Stimulated activated CD4-positive, alpha-beta T cell treated with anti-CD3 and anti-CD28 coated beads, Interleukin-4, amount 100 ng/mL, for 1 hour (primary cell): Measurements from ENCODE around the gene RALGPS2.

Source experiments
- DNase-seq: peaks from one replicate; pipeline ENCODE4 v3.0.0-alpha.2; 2020

The RALGPS2 gene

GRCh38 chr1:178928041-178928440 is 203.0 kb downstream of the RALGPS2 start:
- DNase-seq = no peak

GRCh38 chr1:178928976-178929375 is 203.9 kb downstream of the RALGPS2 start:
- no peak for DNase-seq

DNA sequence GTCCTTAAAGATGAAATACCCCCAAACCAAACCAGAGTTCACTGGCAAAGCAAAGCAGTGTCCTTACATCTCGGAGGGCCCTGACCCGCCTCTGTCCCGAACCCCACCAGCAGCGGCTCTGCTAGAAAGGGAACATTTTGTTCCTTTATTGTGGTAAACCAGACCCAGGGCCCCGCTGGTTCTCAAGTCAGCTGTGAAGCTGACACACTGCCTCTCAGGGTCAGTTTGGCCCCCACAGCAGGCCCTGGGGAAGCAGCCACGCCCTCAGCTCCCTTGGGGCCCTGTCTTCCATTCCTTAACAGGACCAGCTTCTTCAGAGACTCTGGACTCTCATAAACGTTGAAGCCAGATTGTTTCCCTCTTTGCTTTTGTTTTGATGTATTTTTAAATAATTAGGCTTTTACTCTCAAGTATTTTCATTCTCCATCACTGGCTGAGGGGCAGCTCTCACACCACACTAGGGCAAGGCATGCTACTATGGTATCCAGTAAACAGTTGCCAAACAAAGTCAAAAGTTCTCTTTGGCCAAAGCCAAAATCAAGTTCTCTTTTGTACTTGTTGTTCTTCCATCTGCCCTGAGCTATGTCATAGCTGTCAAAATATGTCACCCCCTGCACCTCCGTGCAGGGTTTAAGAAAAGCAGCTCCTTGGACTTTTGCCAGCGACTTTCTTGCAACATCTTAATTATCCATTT is 207.0 kb downstream of the RALGPS2 start:
- DNase-seq = no peak

GRCh38 chr1:178932552-178932906 is 207.5 kb downstream of the RALGPS2 start:
- no peak for DNase-seq

- DNase-seq = no peak
These were observed 208.1 kb downstream of the RALGPS2 start for GRCh38 chr1:178933105-178933561.

DNA sequence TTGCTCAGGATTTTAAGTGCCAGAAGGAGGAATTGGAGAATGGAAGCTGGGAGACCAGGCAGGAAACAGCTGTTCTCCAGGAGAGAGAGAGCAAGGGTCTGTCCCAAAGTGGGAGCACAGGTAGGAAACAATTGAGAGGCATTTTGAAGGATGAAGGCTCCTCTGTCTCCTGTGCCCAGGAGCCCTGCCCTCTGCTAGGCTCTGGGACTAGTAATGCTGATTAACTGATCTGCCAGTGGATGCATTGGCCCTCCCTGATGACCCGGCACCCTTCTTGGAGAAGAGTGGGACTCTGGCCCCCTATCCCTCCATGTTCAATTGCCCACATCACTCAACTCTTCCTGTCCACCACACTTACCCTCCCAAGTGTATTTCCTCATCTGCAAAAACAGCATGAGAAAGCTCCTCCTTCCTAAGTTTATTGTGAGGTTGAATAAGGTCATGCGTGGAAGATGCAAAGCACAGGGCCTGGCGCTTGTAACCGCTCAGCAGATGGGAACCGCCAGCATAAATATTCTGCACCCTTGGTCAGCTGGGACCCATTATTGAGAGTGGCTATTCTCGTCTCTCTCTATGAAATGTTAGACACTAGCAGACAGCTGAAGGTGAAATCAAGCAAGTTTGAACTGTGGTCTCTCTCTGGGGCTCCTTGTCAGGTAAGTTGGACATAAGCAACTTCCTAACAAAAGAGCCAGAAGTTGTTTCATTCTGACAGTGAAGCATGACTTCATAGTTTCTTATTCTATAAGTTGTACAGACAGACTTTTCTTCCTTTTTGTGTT is 208.9 kb downstream of the RALGPS2 start:
- no peak for DNase-seq

GRCh38 chr1:178934546-178934945 is 209.5 kb downstream of the RALGPS2 start:
- no peak for DNase-seq

DNA sequence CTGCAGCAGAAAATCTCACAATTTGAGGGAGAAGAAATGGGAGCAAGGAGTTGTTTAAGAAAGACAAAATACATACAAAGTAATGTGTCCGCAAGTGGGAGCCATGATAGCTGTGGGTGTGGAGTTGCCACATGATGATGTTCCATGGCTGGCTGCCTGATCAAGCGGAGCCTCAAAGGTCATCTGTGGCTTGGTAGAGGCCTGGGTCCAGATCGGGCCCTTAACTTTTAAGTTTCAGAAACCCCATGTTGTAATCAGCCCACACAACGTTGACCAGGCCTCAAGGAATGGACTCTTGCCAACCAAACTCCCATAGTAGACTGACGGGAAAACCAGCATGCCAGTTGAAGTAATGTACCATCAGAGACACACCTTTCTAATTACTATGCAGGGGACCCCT is 210.6 kb downstream of the RALGPS2 start:
- DNase-seq = no peak

- DNase-seq = no peak
These were observed 212.7 kb downstream of the RALGPS2 start for GRCh38 chr1:178937695-178938094.

DNA sequence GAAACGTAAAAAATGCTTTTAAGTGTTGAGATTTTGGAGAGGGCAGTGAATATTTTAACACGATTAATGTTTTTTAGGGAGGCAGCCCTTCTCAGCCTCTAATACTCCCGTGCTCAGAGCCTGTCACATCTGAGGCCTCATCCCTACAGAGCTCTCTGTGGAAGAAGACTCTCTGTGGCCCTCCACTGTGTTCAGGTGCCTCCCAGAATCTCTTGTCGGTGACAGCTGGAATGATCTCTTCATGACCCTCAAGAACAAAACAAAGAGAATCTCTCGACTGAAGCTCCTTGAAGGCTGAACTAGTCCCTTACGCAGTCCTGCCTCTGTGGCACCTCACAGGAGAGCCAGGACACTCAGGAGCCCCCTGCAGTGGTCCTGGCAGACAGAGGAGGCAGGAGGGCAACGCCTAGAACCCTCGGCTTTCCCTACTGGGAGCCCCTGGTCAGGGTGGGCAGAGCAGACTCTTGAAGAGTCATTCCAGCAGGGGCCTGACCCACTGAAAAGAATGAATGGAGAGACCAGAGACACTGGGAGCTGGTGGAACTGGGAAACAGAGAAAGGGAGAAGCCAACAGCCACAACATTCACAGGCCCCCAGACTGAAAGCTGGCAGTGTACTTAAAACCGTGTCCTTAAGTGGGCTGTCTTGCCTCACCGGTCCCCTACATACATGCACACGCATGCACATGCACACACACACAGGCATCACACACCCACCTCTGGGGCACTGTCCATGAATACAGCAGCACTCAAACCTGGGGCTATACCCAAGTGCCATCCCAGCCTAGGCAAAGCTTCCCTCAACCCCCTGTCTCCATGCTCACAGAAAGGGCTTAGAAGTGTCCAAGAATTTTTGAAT is 213.3 kb downstream of the RALGPS2 start:
- DNase-seq = no peak

DNA sequence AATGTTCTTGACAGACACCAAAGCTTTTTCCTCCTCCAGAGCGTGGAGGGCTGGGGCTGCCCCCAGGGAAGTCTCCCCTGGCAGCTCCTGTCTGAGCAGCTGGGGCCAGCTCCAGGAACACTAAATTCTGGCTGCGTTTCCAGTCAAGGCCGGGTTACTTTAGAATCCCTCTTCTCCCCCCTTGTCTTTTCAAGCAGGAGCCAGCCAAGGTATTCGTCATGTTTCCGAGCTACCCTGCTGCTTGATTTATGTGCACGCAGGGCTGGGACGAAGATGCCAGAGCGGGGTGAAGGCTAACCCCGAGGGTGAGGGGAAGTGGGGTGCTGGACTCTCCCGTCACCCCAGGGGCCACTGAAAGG is 213.9 kb downstream of the RALGPS2 start:
- no peak for DNase-seq

- DNase-seq = no peak
These were observed 214.5 kb downstream of the RALGPS2 start for GRCh38 chr1:178939338-178940067.

DNA sequence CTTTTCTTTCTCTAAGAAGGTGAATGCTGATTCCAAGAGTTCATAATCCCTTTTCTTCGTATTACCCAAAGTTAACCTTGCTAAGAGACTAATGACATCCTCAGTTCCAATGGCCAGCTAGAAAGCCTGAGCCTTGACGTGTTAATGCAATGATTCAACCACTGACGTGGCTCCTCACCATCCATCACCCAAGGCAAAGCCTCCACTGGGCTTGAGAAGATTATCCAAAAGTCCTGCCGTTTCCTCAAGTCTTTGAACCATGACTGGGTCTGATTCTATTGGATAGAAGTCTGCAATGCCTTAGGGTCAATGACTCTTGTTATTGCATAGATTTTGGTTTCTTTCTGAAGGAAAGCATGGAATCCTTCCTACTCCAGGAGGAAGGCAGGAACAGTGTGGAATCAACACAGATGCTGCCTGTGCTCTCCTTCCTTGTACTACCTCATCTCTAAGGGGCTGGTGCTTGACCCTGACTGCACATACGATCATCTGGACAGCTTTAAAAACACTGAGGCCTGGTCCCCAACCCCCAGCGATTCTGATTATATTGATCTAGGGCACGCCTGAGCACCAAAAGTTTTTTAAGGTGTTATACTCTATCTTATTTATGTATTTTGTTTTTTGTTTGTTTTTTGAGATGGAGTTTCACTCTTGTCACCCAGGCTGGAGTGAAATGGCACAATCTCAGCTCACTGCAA is 215.2 kb downstream of the RALGPS2 start:
- no peak for DNase-seq

DNA sequence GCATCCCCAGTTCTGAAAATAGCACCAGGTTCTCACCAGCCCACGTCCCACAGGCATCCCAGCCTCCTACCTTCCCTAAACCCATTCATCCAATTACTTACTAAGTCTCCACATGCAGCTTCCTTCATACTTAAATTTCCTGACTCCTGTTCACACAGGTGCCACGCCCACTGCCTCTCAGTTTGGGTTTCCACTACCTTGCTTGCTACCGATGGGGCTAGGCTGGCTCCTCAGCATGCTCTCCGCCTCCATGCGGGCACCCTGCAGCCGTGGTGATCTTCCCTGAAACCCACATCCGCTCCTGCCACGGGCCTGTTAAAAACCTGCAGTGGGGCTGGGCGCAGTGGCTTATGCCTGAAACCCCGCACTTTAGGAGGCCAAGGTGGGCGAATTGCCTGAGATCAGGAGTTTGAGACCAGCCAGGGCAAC is 216.2 kb downstream of the RALGPS2 start:
- no peak for DNase-seq

DNA sequence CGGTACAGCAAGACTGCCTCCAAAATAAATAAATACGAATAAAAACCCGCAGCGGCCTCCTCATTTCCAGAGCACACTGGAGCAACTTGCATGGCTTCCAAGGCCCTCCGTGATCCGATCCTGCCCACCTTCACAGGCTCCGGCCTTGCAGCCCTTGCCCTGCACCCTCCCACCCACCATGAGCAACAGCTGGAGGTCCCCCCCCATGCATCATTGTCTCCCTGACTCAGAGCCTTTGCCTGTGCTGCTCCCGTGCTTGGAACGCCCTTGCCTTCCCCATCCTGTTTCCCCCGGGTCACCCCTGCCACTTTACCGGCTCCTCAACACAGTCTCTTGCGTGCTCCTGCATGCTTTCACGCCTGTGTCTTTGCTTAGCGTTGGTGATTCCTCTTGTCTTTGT is 216.8 kb downstream of the RALGPS2 start:
- no peak for DNase-seq

- no peak for DNase-seq
These were observed 217.5 kb downstream of the RALGPS2 start for GRCh38 chr1:178942285-178943198.

- DNase-seq = no peak
These were observed 219.7 kb downstream of the RALGPS2 start for GRCh38 chr1:178944729-178945128.

DNA sequence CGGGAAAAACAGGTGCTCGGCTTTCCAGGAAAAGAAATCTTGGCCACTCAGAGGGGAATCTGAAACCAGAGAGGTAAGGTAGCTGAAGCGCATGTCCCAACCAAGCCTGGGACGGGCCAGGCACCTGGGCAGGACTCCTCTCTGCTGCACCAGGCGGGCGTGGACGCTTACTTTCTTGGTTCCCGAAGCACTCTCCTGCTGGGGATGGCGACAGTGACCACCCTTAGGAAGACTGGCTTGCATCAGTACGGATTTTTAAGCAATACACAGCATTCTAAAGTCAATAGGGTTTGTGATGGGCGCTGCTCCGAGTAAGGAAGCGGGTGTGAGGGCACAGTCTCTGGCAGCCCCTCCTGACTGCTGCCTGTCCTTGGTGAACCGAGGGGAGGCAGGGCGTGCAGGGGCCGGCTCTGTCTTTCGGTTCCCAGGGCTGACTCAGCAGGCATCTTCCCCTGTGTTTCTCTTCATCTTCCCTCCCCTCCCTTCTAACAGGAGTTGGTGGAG is 220.8 kb downstream of the RALGPS2 start:
- DNase-seq = no peak

GRCh38 chr1:178946416-178946815 is 221.4 kb downstream of the RALGPS2 start:
- DNase-seq = no peak

- no peak for DNase-seq
These were observed 222.0 kb downstream of the RALGPS2 start for GRCh38 chr1:178946855-178947676.
